AG04449 (cell line): Measurements from ENCODE around the gene GABRR1.

ENCODE experiments used
- CTCF ChIA-PET: fragments of 350-600 bp; formaldehyde crosslinking; extraction: SDS; loops from one replicate; lab custom pipeline; 2021; ENCODE audit warnings: antibody characterized with exemption; lab: Yijun Ruan, JAX
- POLR2A ChIA-PET: fragments of 400-600, 350-600 bp; formaldehyde crosslinking; extraction: SDS; loops from one replicate; lab custom pipeline; 2020; ENCODE audit warnings: antibody characterized with exemption, inconsistent platforms; lab: Yijun Ruan, JAX
- DNase-seq: peaks from one replicate; pipeline ENCODE4 v3.0.0-alpha.2; 2010; ENCODE audit warnings: low read depth, low spot score
- H3K4me3 ChIP-seq: 2 replicates; pipeline ENCODE4 v1.5.1; 2011; ENCODE audit warnings: low read depth, mild to moderate bottlenecking, control low read depth, low read length
- CTCF ChIP-seq: IDR thresholded peaks from one replicate; pipeline ENCODE4 v1.5.1; 2011; ENCODE audit warnings: mild to moderate bottlenecking, moderate library complexity, low read length, control low read depth, inconsistent platforms; ENCODE audit not compliant: insufficient read depth; ENCODE audit errors: missing control alignments

The GABRR1 gene

GRCh38 chr6:89186762-89187161 is 30.4 kb downstream of the GABRR1 start:
- CTCF ChIA-PET = interaction anchor here (1.3 kb wide), 1 partner anchor 204 kb away, joined by 3 read pairs; no protein-coding TSS in a partner anchor
- no peak for DNase-seq
- POLR2A ChIA-PET = no interaction called here
- no peak for TF ChIP-seq CTCF
- no peak overlapping the region for H3K4me3 ChIP-seq

- no peak for TF ChIP-seq CTCF
- ChIA-PET CTCF (interaction anchor here (1.2 kb wide), 1 partner anchor 201 kb away, joined by 4 read pairs; no protein-coding TSS in a partner anchor), POLR2A (no interaction called here)
- H3K4me3 ChIP-seq = no peak overlapping the region
- no peak for DNase-seq
Observed at GRCh38 chr6:89184344-89184743, 32.8 kb downstream of the GABRR1 start.

GRCh38 chr6:89183294-89183693 is 33.9 kb downstream of the GABRR1 start:
- CTCF ChIA-PET = no interaction called here
- H3K4me3 ChIP-seq = no peak overlapping the region
- POLR2A ChIA-PET = no interaction called here
- TF ChIP-seq CTCF = no peak
- no peak for DNase-seq

GRCh38 chr6:89180971-89181370 is 36.2 kb downstream of the GABRR1 start:
- DNase-seq = no peak
- CTCF ChIA-PET = interaction anchor here (0.9 kb wide), 1 partner anchor 18 kb away, joined by 3 read pairs; no protein-coding TSS in a partner anchor
- no peak for TF ChIP-seq CTCF
- POLR2A ChIA-PET = no interaction called here
- no peak overlapping the region for H3K4me3 ChIP-seq

- no peak overlapping the region for H3K4me3 ChIP-seq
- TF ChIP-seq CTCF = no peak
- POLR2A ChIA-PET = no interaction called here
- CTCF ChIA-PET = interaction anchor here (0.6 kb wide), 1 partner anchor 196 kb away, joined by 3 read pairs; no protein-coding TSS in a partner anchor
- no peak for DNase-seq
Observed at GRCh38 chr6:89180112-89180511, 37.0 kb downstream of the GABRR1 start.

GRCh38 chr6:89173634-89174033 is 43.5 kb downstream of the GABRR1 start:
- CTCF ChIA-PET = no interaction called here
- no peak overlapping the region for H3K4me3 ChIP-seq
- POLR2A ChIA-PET = no interaction called here
- DNase-seq = no peak
- TF ChIP-seq CTCF = no peak
